HG02588 (cell line): ENCODE measurements around the gene MBNL1.

Source experiments
- ATAC-seq: cut with Tn5 transposase; IDR thresholded peaks from one replicate; pipeline ENCODE4 v1.9.1; 2021; ENCODE audit warnings: mild to moderate bottlenecking, moderate library complexity; ENCODE audit not compliant: unreplicated experiment

The MBNL1 gene

GRCh38 chr3:152373379-152373778 lies 104.7 kb downstream of the MBNL1 start:
- no peak for ATAC-seq

- ATAC-seq, result no peak
These were observed 105.7 kb downstream of the MBNL1 start for GRCh38 chr3:152374262-152374990.

- ATAC-seq, result no peak
These were observed 106.8 kb downstream of the MBNL1 start for GRCh38 chr3:152375546-152375945.

- ATAC-seq, result peak; percentile 77
These were observed 107.8 kb downstream of the MBNL1 start for GRCh38 chr3:152376351-152377183.

- ATAC-seq, result no peak
These were observed 108.4 kb downstream of the MBNL1 start for GRCh38 chr3:152377184-152377570.

GRCh38 chr3:152379415-152380042 lies 110.8 kb downstream of the MBNL1 start:
- no peak for ATAC-seq

- no peak for ATAC-seq
These were observed 111.3 kb downstream of the MBNL1 start for GRCh38 chr3:152380043-152380442.

GRCh38 chr3:152381881-152382295 lies 113.2 kb downstream of the MBNL1 start:
- ATAC-seq, result no peak

- no peak for ATAC-seq
These were observed 113.8 kb downstream of the MBNL1 start for GRCh38 chr3:152382312-152383135.

GRCh38 chr3:152383136-152383606 lies 114.4 kb downstream of the MBNL1 start:
- ATAC-seq, result no peak

GRCh38 chr3:152384412-152384811 lies 115.7 kb downstream of the MBNL1 start:
- no peak for ATAC-seq

- no peak for ATAC-seq
These were observed 117.0 kb downstream of the MBNL1 start for GRCh38 chr3:152385761-152386160.

- ATAC-seq, result no peak
These were observed 117.5 kb downstream of the MBNL1 start for GRCh38 chr3:152386208-152386607.

GRCh38 chr3:152388631-152389030 lies 119.9 kb downstream of the MBNL1 start:
- no peak for ATAC-seq

- no peak for ATAC-seq
These were observed 120.7 kb downstream of the MBNL1 start for GRCh38 chr3:152389316-152389934.

GRCh38 chr3:152390647-152391046 lies 121.9 kb downstream of the MBNL1 start:
- ATAC-seq, result no peak

- no peak for ATAC-seq
These were observed 122.9 kb downstream of the MBNL1 start for GRCh38 chr3:152391671-152392070.

GRCh38 chr3:152392272-152392880 lies 123.6 kb downstream of the MBNL1 start:
- no peak for ATAC-seq

- no peak for ATAC-seq
These were observed 125.5 kb downstream of the MBNL1 start for GRCh38 chr3:152394246-152394645.

- no peak for ATAC-seq
These were observed 127.0 kb downstream of the MBNL1 start for GRCh38 chr3:152395764-152396163.
